Endothelial cell of umbilical vein (primary cell): Measurements from ENCODE around the gene LGI1. TPM values are rescaled to one million over a fixed set of nuclear protein-coding genes. Genes with fewer than 3 reads are reported as not detected.

ENCODE experiments used
- BruUV-seq: library from RNA; stranded (reverse); fragments of 400-500 nt; replicated peaks from 2 replicates; lab custom pipeline; 2021; lab: Mats Ljungman, UMichigan
- CTCF ChIA-PET: fragments of 300-600, 350-600 bp; sonication (Branson Sonifier 250); formaldehyde crosslinking; loops from one replicate; lab custom pipeline; 2021; ENCODE audit warnings: antibody characterized with exemption, inconsistent platforms; lab: Charles Lee
- POLR2A ChIA-PET: fragments of 300-600, 350-600 bp; sonication (Branson Sonifier 250); formaldehyde crosslinking; loops from one replicate; lab custom pipeline; 2021; ENCODE audit warnings: antibody characterized with exemption, inconsistent platforms; lab: Charles Lee
- DNase-seq: peaks from one replicate; pipeline ENCODE4 v3.0.0-alpha.2; 2011; ENCODE audit warnings: low read depth, low spot score
- FAIRE-seq: peaks from 2 replicates; lab custom pipeline; 2011; peaks lifted over from hg19 to GRCh38; lab: Jason Lieb, UNC
- H2AFZ ChIP-seq: 2 replicates; pipeline ENCODE4 v1.6.0; 2012; ENCODE audit warnings: low read depth, low read length, control low read depth, inconsistent platforms
- H3K27ac ChIP-seq: 2 replicates; pipeline ENCODE4 v1.5.1; 2011; ENCODE audit warnings: low read depth, mild to moderate bottlenecking, control low read depth, low read length, moderate library complexity; ENCODE audit not compliant: insufficient read depth
- H3K27me3 ChIP-seq, 2 experiments: 2 replicates each; pipeline versions ENCODE4 v1.6.0 to v1.6.1; 2011; ENCODE audit warnings: low read length in 2 of 2, mixed read lengths in 1 of 2; ENCODE audit not compliant: control insufficient read depth in 2 of 2, insufficient read depth in 2 of 2
- H3K36me3 ChIP-seq, 2 experiments: 2 replicates in 1 of 2; 3 replicates in 1 of 2; pipeline ENCODE4 v1.5.1; 2011; ENCODE audit warnings: low read length in 2 of 2, mild to moderate bottlenecking in 1 of 2, moderate library complexity in 1 of 2; ENCODE audit not compliant: control insufficient read depth in 2 of 2, insufficient read depth in 2 of 2; ENCODE audit errors: extremely low read depth in 1 of 2
- H3K4me1 ChIP-seq: 3 replicates; pipeline ENCODE4 v1.5.1; 2011; ENCODE audit warnings: mild to moderate bottlenecking, low read length; ENCODE audit not compliant: control insufficient read depth, insufficient read depth; ENCODE audit errors: extremely low read depth
- H3K4me2 ChIP-seq: 2 replicates; pipeline ENCODE4 v1.6.1; 2011; ENCODE audit warnings: low read length, control low read depth, mixed read lengths; ENCODE audit not compliant: insufficient read depth
- H3K4me3 ChIP-seq, 3 experiments: fragments of 200-600 bp in 1 of 3; sonication (generic), shearing (Covaris generic) in 1 of 3; replicated peaks in 1 of 3; 2 replicates each; pipeline ENCODE4 v1.5.1; 2011 to 2016; ENCODE audit warnings: control low read depth in 3 of 3, low read length in 3 of 3, mild to moderate bottlenecking in 2 of 3, inconsistent platforms in 1 of 3, low read depth in 1 of 3, moderate library complexity in 1 of 3; ENCODE audit not compliant: insufficient read depth in 1 of 3
- H3K79me2 ChIP-seq: 2 replicates; pipeline ENCODE4 v1.6.0; 2012; ENCODE audit warnings: low read length, inconsistent platforms; ENCODE audit not compliant: control insufficient read depth, insufficient read depth
- H3K9ac ChIP-seq: replicated peaks from 2 replicates; pipeline ENCODE3; 2011; ENCODE audit warnings: low read length, control low read depth; ENCODE audit not compliant: insufficient read depth; ENCODE audit errors: extremely low read depth
- H3K9me1 ChIP-seq: replicated peaks from 3 replicates; pipeline ENCODE4 v1.6.0; 2011; ENCODE audit warnings: mild to moderate bottlenecking, low read length; ENCODE audit not compliant: control insufficient read depth, insufficient read depth; ENCODE audit errors: extremely low read depth
- H3K9me3 ChIP-seq: replicated peaks from 2 replicates; pipeline ENCODE4 v1.5.1; 2012; ENCODE audit warnings: low read length, inconsistent platforms; ENCODE audit not compliant: control insufficient read depth, insufficient read depth
- H4K20me1 ChIP-seq: replicated peaks from 2 replicates; pipeline ENCODE3; 2011; ENCODE audit warnings: mild to moderate bottlenecking, low read length; ENCODE audit not compliant: control insufficient read depth, insufficient read depth; ENCODE audit errors: extremely low read depth
- EZH2 ChIP-seq: IDR thresholded peaks from 2 replicates; pipeline ENCODE4 v1.6.1; 2012; ENCODE audit warnings: borderline replicate concordance, low read depth, mild to moderate bottlenecking, moderate library complexity, low read length, inconsistent platforms; ENCODE audit not compliant: severe bottlenecking
- FOS ChIP-seq: IDR thresholded peaks from 2 replicates; pipeline ENCODE4 v1.6.1; 2011; ENCODE audit warnings: mild to moderate bottlenecking, low read length, moderate library complexity, borderline replicate concordance; ENCODE audit not compliant: insufficient read depth
- GATA2 ChIP-seq: IDR thresholded peaks from 2 replicates; pipeline ENCODE4 v1.7.0; 2011; ENCODE audit warnings: low read depth, mild to moderate bottlenecking, moderate library complexity, mixed read lengths, low read length; ENCODE audit not compliant: insufficient read length, insufficient read depth
- JUN ChIP-seq: IDR thresholded peaks from 2 replicates; pipeline ENCODE4 v1.6.1; 2011; ENCODE audit warnings: borderline replicate concordance, low read depth; ENCODE audit not compliant: insufficient read length, insufficient read depth
- MYC ChIP-seq: IDR thresholded peaks from one replicate; pipeline ENCODE4 v1.6.1; 2011; ENCODE audit warnings: mild to moderate bottlenecking, low read depth, low read length
- POLR2A ChIP-seq: IDR thresholded peaks from 2 replicates; pipeline ENCODE4 v1.6.1; 2012; ENCODE audit warnings: low read depth, mild to moderate bottlenecking, control low read depth, low read length
- POLR2AphosphoS5 ChIP-seq: IDR thresholded peaks from 2 replicates; pipeline ENCODE4 v1.6.1; 2012; ENCODE audit warnings: low read depth, mild to moderate bottlenecking, control low read depth, low read length, moderate library complexity; ENCODE audit not compliant: insufficient read depth
- dilution Hi-C: fragments of 300-500 bp; cut with MboI; formaldehyde crosslinking; loops from one replicate; pipeline ENCODE4 v1.15.0; 2019; ENCODE audit warnings: low sequenced_read_pairs; ENCODE audit not compliant: extremely low pct_ligation_motif_present
- intact Hi-C: fragments of 100-400 bp; cut with micrococcal nuclease; formaldehyde crosslinking; loops from one replicate; pipeline ENCODE4 v1.10.0; 2022
- polyA plus RNA-seq, 4 experiments: library from polyadenylated mRNA; depleted of rRNA in 3 of 4; stranded (reverse) in 3 of 4; unstranded in 1 of 4; fragments of >200 nt; gene quantifications; 2 replicates each; pipeline versions ENCODE4 v1.2.1 to v1.2.3, GENCODE V29; 2011 to 2012; ENCODE audit warnings: missing spikeins in 1 of 4
- total RNA-seq: library from RNA; stranded (reverse); gene quantifications from 2 replicates; pipeline ENCODE4 v1.2.3, GENCODE V29; 2021
- TF ChIP-seq, protein P1 (sequence below): IDR thresholded peaks from 2 replicates; pipeline ENCODE4 v1.6.1; 2011; ENCODE audit not compliant: insufficient read depth, insufficient read length
- TF ChIP-seq, protein P2 (sequence below), 2 donors: IDR thresholded peaks; 1 replicate in 1 of 2; 2 replicates in 1 of 2; pipeline ENCODE4 v1.5.1; 2011; ENCODE audit warnings: low read length in 2 of 2, mild to moderate bottlenecking in 2 of 2, moderate library complexity in 2 of 2, control low read depth in 1 of 2, inconsistent platforms in 1 of 2, low read depth in 1 of 2; ENCODE audit not compliant: insufficient read depth in 1 of 2; ENCODE audit errors: extremely low read depth in 1 of 2

LGI1 gene
- total and polyA plus RNA-seq, 2 donors (not counting 3 experiments of a cell fraction or from before 2014, with no cell fraction given) = not detected

DNA sequence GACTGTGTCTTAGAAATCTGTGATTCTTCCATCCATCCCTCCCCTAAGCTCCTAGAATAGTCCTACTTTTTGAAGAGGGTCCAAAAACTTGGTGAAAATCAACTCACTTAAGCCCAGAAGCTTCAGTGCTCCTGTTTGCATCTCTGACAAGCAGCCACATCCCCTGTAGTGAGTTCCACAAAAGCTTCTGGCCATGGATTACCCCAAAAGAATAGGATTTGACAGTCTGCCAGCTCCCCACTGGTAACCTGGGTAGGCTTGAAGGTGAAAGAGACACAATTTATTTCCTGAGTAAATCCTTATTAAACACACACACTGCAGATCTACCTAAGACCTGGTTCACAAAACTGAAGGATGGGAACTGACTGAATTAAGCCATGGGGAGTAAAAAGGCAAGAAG, 46.5 kb downstream of the LGI1 start:
- CTCF ChIA-PET = interaction anchor here (1.2 to 1.5 kb wide), 2 partner anchors 12 to 640 kb away, joined by 3 to 4 read pairs; no protein-coding TSS in a partner anchor
- no peak for DNase-seq
- H2AFZ ChIP-seq = no peak overlapping the region
- no peak for FAIRE-seq
- no peaks in the 10 kb centered on the region for H3K36me3 ChIP-seq
- dilution Hi-C loops = no loop called here
- POLR2A ChIA-PET = no interaction called here
- H3K4me1 ChIP-seq = no peaks in the 10 kb centered on the region
- H3K9me1 ChIP-seq = no peaks in the 10 kb centered on the region
- no TSS peak for BruUV-seq
- H3K4me2 ChIP-seq = no peak overlapping the region
- intact Hi-C loops = no loop called here
- no peak overlapping the region for H3K27ac ChIP-seq
- H3K9me3 ChIP-seq = no peaks in the 10 kb centered on the region
- peaks cover 7 to 8% of the 10 kb centered on the region in 2 experiments for H3K27me3 ChIP-seq
- H3K9ac ChIP-seq = no peak overlapping the region
- no peak for TF ChIP-seq GATA2
- TF ChIP-seq, protein P1, sequence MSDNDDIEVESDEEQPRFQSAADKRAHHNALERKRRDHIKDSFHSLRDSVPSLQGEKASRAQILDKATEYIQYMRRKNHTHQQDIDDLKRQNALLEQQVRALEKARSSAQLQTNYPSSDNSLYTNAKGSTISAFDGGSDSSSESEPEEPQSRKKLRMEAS = no peak
- TF ChIP-seq POLR2AphosphoS5 = no peak
- TF ChIP-seq, protein P2, sequence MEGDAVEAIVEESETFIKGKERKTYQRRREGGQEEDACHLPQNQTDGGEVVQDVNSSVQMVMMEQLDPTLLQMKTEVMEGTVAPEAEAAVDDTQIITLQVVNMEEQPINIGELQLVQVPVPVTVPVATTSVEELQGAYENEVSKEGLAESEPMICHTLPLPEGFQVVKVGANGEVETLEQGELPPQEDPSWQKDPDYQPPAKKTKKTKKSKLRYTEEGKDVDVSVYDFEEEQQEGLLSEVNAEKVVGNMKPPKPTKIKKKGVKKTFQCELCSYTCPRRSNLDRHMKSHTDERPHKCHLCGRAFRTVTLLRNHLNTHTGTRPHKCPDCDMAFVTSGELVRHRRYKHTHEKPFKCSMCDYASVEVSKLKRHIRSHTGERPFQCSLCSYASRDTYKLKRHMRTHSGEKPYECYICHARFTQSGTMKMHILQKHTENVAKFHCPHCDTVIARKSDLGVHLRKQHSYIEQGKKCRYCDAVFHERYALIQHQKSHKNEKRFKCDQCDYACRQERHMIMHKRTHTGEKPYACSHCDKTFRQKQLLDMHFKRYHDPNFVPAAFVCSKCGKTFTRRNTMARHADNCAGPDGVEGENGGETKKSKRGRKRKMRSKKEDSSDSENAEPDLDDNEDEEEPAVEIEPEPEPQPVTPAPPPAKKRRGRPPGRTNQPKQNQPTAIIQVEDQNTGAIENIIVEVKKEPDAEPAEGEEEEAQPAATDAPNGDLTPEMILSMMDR (IDR thresholded peaks at IDR 0.05; ENCODE audit: extremely low read depth in 1 of 2, insufficient read depth in 1 of 2, low read depth in 1 of 2, low read length in 2 of 2) = no peak
- no peak for TF ChIP-seq EZH2
- no peak for TF ChIP-seq MYC
- TF ChIP-seq JUN = no peak
- no peak for TF ChIP-seq POLR2A
- TF ChIP-seq FOS = no peak
- H3K4me3 ChIP-seq = no peak overlapping the region
- no peaks in the 10 kb centered on the region for H3K79me2 ChIP-seq
- H4K20me1 ChIP-seq = no peaks in the 10 kb centered on the region
